H1 (cell line): ENCODE measurements around the gene PLCL1. TPM values are rescaled to one million over a fixed set of nuclear protein-coding genes. Genes with fewer than 3 reads are reported as not detected.

ENCODE experiments used
- CTCF ChIA-PET: fragments of 300-600 bp; sonication (Branson Sonifier 250); formaldehyde crosslinking; loops from one replicate; lab custom pipeline; 2021; ENCODE audit not compliant: partially characterized antibody; lab: Charles Lee
- POLR2A ChIA-PET: fragments of 300-600 bp; sonication (Branson Sonifier 250); formaldehyde crosslinking; loops from one replicate; lab custom pipeline; 2021; ENCODE audit warnings: inconsistent platforms; ENCODE audit not compliant: partially characterized antibody; lab: Charles Lee
- DNase-seq, 2 experiments: peaks; one replicate each; pipeline versions ENCODE4 v3.0.0 to v3.0.0-alpha.2; 2010 to 2022; ENCODE audit warnings: low spot score in 2 of 2, low read depth in 1 of 2, mixed read lengths in 1 of 2
- FAIRE-seq: peaks from 2 replicates; lab custom pipeline; 2011; peaks lifted over from hg19 to GRCh38; lab: Jason Lieb, UNC
- H2AFZ ChIP-seq: 2 replicates; pipeline ENCODE4 v1.8.1; 2012; ENCODE audit warnings: low read length, inconsistent platforms
- H2AK5ac ChIP-seq: 2 replicates; pipeline ENCODE4 v1.6.1; 2013; ENCODE audit warnings: low read depth, low read length
- H2BK120ac ChIP-seq: replicated peaks from 2 replicates; pipeline ENCODE3; 2013; ENCODE audit warnings: low read depth, low read length, inconsistent platforms
- H2BK12ac ChIP-seq: 2 replicates; pipeline ENCODE4 v1.6.1; 2013; ENCODE audit warnings: low read depth, low read length
- H2BK15ac ChIP-seq: 2 replicates; pipeline ENCODE4 v1.6.1; 2013; ENCODE audit warnings: low read length
- H2BK20ac ChIP-seq: 2 replicates; pipeline ENCODE4 v1.6.1; 2013; ENCODE audit warnings: low read length
- H2BK5ac ChIP-seq: 2 replicates; pipeline ENCODE4 v1.6.1; 2013; ENCODE audit warnings: low read depth, low read length
- H3K14ac ChIP-seq: 2 replicates; pipeline ENCODE4 v1.6.1; 2013; ENCODE audit warnings: inconsistent platforms; ENCODE audit not compliant: insufficient read length
- H3K18ac ChIP-seq: 2 replicates; pipeline ENCODE4 v1.6.1; 2013; ENCODE audit warnings: low read length; ENCODE audit errors: extremely low read depth
- H3K23ac ChIP-seq: 2 replicates; pipeline ENCODE4 v1.6.1; 2013; ENCODE audit warnings: inconsistent platforms; ENCODE audit not compliant: insufficient read length
- H3K23me2 ChIP-seq: 2 replicates; pipeline ENCODE4 v1.6.1; 2013; ENCODE audit warnings: low read depth, low read length
- H3K27ac ChIP-seq: 2 replicates; pipeline ENCODE4 v1.6.1; 2011; ENCODE audit warnings: low read depth, low read length, inconsistent platforms
- H3K27me3 ChIP-seq, 4 experiments: replicated peaks in 1 of 4; 1 replicate in 1 of 4; 2 replicates in 3 of 4; pipeline versions ENCODE4 v1.6.1 to v1.8.1; 2011 to 2013; ENCODE audit warnings: low read length in 3 of 4, mild to moderate bottlenecking in 3 of 4, inconsistent platforms in 2 of 4, mixed read lengths in 2 of 4, moderate library complexity in 1 of 4; ENCODE audit not compliant: control insufficient read depth in 3 of 4, insufficient read depth in 3 of 4; ENCODE audit errors: extremely low read depth in 1 of 4
- H3K36me3 ChIP-seq, 4 experiments: 2 replicates each; pipeline versions ENCODE4 v1.6.1 to v1.8.1; 2011 to 2013; ENCODE audit warnings: mild to moderate bottlenecking in 4 of 4, low read length in 3 of 4, moderate library complexity in 2 of 4, control low read depth in 1 of 4, inconsistent platforms in 1 of 4; ENCODE audit not compliant: insufficient read depth in 4 of 4, control insufficient read depth in 2 of 4
- H3K4ac ChIP-seq: replicated peaks from 2 replicates; pipeline ENCODE3; 2013; ENCODE audit warnings: low read length, low read depth, mixed read lengths, inconsistent platforms; ENCODE audit not compliant: insufficient read length
- H3K4me1 ChIP-seq, 4 experiments: replicated peaks in 1 of 4; 1 replicate in 1 of 4; 2 replicates in 3 of 4; pipeline versions ENCODE4 v1.6.1 to v1.8.1; 2011 to 2013; ENCODE audit warnings: low read length in 3 of 4, inconsistent platforms in 2 of 4, mixed read lengths in 1 of 4; ENCODE audit not compliant: insufficient read depth in 4 of 4, control insufficient read depth in 3 of 4
- H3K4me2 ChIP-seq, 2 experiments: 2 replicates each; pipeline versions ENCODE4 v1.6.1 to v1.8.1; 2011 to 2013; ENCODE audit warnings: low read depth in 2 of 2, low read length in 2 of 2, control low read depth in 1 of 2, inconsistent platforms in 1 of 2, mild to moderate bottlenecking in 1 of 2; ENCODE audit not compliant: insufficient read depth in 1 of 2
- H3K4me3 ChIP-seq, 4 experiments: fragments of 200-600, 300-600 bp in 1 of 4; sonication (generic), shearing (Covaris generic), sonication (Bioruptor Twin) in 1 of 4; 2 replicates each; pipeline versions ENCODE4 v1.5.1 to v1.8.1; 2011 to 2016; ENCODE audit warnings: low read length in 4 of 4, low read depth in 3 of 4, control low read depth in 2 of 4, inconsistent platforms in 2 of 4, mild to moderate bottlenecking in 2 of 4, mixed read lengths in 1 of 4, moderate library complexity in 1 of 4; ENCODE audit not compliant: insufficient read depth in 2 of 4; ENCODE audit errors: extremely low read depth in 1 of 4
- H3K56ac ChIP-seq: replicated peaks from 2 replicates; pipeline ENCODE3; 2013; ENCODE audit warnings: low read depth, mild to moderate bottlenecking, mixed read lengths, low read length, inconsistent platforms; ENCODE audit not compliant: insufficient read length
- H3K79me1 ChIP-seq: 2 replicates; pipeline ENCODE4 v1.6.1; 2013; ENCODE audit warnings: low read depth, low read length, control low read depth
- H3K79me2 ChIP-seq, 2 experiments: 2 replicates each; pipeline versions ENCODE4 v1.6.1 to v1.8.1; 2012 to 2013; ENCODE audit warnings: low read length in 2 of 2, mild to moderate bottlenecking in 2 of 2, inconsistent platforms in 1 of 2; ENCODE audit not compliant: insufficient read depth in 2 of 2, control insufficient read depth in 1 of 2
- H3K9ac ChIP-seq, 4 experiments: replicated peaks in 1 of 4; 1 replicate in 1 of 4; 2 replicates in 3 of 4; pipeline versions ENCODE4 v1.6.1 to v1.8.1; 2011 to 2013; ENCODE audit warnings: low read depth in 3 of 4, low read length in 3 of 4, control low read depth in 2 of 4, mild to moderate bottlenecking in 2 of 4, moderate library complexity in 2 of 4, inconsistent platforms in 1 of 4; ENCODE audit errors: extremely low read depth in 1 of 4
- H3K9me3 ChIP-seq, 2 experiments: 2 replicates each; pipeline versions ENCODE4 v1.6.1 to v1.8.1; 2012 to 2013; ENCODE audit warnings: mild to moderate bottlenecking in 2 of 2, moderate library complexity in 2 of 2, control low read depth in 1 of 2, inconsistent platforms in 1 of 2, low read depth in 1 of 2, low read length in 1 of 2, mixed read lengths in 1 of 2; ENCODE audit not compliant: insufficient read depth in 2 of 2
- H4K20me1 ChIP-seq, 2 experiments: replicated peaks in 1 of 2; 2 replicates each; pipeline versions ENCODE3 to v1.8.1; 2011 to 2013; ENCODE audit warnings: inconsistent platforms in 2 of 2, low read length in 2 of 2, mild to moderate bottlenecking in 1 of 2; ENCODE audit not compliant: insufficient read depth in 2 of 2, control insufficient read depth in 1 of 2
- H4K5ac ChIP-seq: 2 replicates; pipeline ENCODE4 v1.6.1; 2013; ENCODE audit warnings: low read length, low read depth, mixed read lengths, inconsistent platforms; ENCODE audit not compliant: insufficient read length
- H4K8ac ChIP-seq: 2 replicates; pipeline ENCODE4 v1.8.0; 2013; ENCODE audit warnings: mild to moderate bottlenecking, moderate library complexity, low read length, inconsistent platforms; ENCODE audit not compliant: insufficient read depth; ENCODE audit errors: extremely low read depth
- H4K91ac ChIP-seq: replicated peaks from 2 replicates; pipeline ENCODE3; 2013; ENCODE audit warnings: low read length, mixed read lengths, inconsistent platforms; ENCODE audit not compliant: insufficient read length
- SIX5 ChIP-seq: IDR thresholded peaks from 2 replicates; pipeline ENCODE4 v1.6.1; 2011; ENCODE audit warnings: mild to moderate bottlenecking, low read depth, low read length
- polyA plus RNA-seq, 7 experiments: library from polyadenylated mRNA; depleted of rRNA in 3 of 7; stranded (reverse) in 5 of 7; unstranded in 2 of 7; fragments of >200 nt in 5 of 7; fragments of 200-250 nt in 2 of 7; gene quantifications; 1 replicate in 5 of 7; 2 replicates in 1 of 7; 4 replicates in 1 of 7; pipeline versions ENCODE4 v1.2.1 to v1.2.3, GENCODE V29; 2011 to 2013; ENCODE audit warnings: missing spikeins in 2 of 7, mixed read lengths in 2 of 7
- total RNA-seq: library from RNA; stranded (reverse); fragmentation: NEBNext Ultra II Directional; extraction: Animal tissue kit (Norgen Biotek cat#: 25700); gene quantifications from 2 replicates; pipeline ENCODE4 v1.2.1, GENCODE V29; 2021

Gene PLCL1
- total and polyA plus RNA-seq, 2 of the 8 experiments (the other 6 are each of a cell fraction or from before 2014, with no cell fraction given): not detected

DNA sequence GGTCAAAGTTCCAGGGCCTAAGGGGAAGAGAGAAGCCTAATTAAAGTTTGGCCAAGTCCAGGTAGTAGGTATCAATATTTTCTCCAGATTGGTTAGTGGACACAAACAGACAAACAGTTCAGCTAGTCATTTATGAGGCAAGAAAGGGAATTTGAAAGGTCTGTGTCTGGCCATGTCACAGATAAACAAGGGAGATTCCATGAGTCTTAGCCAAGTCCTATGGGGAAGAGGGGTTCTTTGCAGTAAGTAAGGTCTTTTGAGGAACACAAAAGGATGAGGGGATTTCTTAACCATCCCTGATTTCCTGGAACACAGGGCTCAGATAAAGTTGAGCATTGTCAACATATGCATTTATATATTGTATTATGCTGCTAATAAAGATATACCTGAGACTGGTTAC, 310.8 kb downstream of the PLCL1 start:
- Histone ChIP-seq H3K4me2 (no peak overlapping the region), H3K36me3 (no peaks in the 10 kb centered on the region), H2BK15ac (no peak overlapping the region), H4K91ac (no peak overlapping the region), H3K4ac (no peak overlapping the region), H2BK20ac (no peak overlapping the region), H4K5ac (no peak overlapping the region), H3K4me3 (no peak overlapping the region), H3K9me3 (no peaks in the 10 kb centered on the region), H3K23me2 (no peaks in the 10 kb centered on the region), H3K27me3 (no peaks in the 10 kb centered on the region), H3K18ac (no peak overlapping the region), H3K23ac (no peak overlapping the region), H2BK5ac (no peak overlapping the region), H4K8ac (no peak overlapping the region), H3K27ac (no peak overlapping the region), H3K56ac (no peak overlapping the region), H3K9ac (no peak overlapping the region), H3K14ac (no peak overlapping the region), H2BK120ac (no peak overlapping the region), H3K4me1 (peaks cover 0 to 2% (median 0%) of the 10 kb centered on the region in 4 experiments; a peak in 3 of 7 replicates), H2BK12ac (no peak overlapping the region), H2AFZ (0 out of 2 replicates have a peak overlapping the region, but pooled peaks have one; percentile 58), H4K20me1 (no peaks in the 10 kb centered on the region), H3K79me2 (no peaks in the 10 kb centered on the region), H3K79me1 (no peaks in the 10 kb centered on the region), H2AK5ac (no peak overlapping the region)
- ChIA-PET POLR2A (no interaction called here), CTCF (interaction anchor here (1.1 kb wide), 1 partner anchor 13 kb away, joined by 3 read pairs; no protein-coding TSS in a partner anchor)
- no peak for DNase-seq
- FAIRE-seq: no peak
- TF ChIP-seq SIX5: no peak
